GM19035 (cell line): ENCODE measurements around the gene CLEC3A.
"Not testable (repeated sequence)": the region's sequence is repeated elsewhere in the genome, so short reads cannot be mapped to it uniquely, and the experiment has no call there.

Source experiments
- ATAC-seq: cut with Tn5 transposase; IDR thresholded peaks from one replicate; pipeline ENCODE4 v1.9.1; 2021; ENCODE audit not compliant: unreplicated experiment

The CLEC3A gene

DNA sequence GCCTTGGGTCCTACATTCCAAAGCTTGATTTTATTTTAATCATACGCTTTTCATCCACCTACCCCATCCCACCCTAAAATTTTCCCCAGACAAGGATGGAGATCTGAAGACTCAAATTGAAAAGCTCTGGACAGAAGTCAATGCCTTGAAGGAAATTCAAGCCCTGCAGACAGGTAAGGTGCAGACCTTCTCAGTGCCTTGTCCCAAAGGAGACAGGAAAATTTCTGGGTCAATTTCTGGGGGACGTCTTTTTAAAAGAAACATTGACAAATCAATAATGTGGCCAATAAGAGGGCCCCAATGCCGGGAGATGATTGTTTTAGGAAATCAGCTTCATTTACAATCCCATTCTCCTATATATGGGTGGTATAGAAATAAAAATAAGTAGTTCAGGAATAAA is 5.7 kb downstream of the CLEC3A start:
- ATAC-seq, result no peak

GRCh38 chr16:78034530-78034929 is 12.2 kb downstream of the CLEC3A start:
- ATAC-seq, result no peak

DNA sequence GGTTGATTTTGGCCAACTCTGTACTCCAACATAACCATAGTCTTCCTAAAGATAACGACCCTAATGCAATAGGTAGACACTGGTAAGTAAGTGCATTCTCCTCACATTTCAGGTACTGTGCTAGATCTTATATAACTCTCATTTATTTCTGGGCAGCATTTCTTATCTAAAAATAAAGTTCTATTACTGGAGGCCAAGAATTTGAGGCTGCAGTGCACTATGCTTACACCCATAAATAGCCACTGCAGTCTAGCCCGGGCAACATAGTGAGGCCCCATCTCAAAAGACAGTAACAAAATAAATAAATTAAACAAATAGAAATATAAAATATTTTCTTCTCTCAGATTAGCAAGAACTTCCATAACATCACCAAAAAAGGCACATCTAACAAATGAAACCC is 12.7 kb downstream of the CLEC3A start:
- no peak for ATAC-seq

- ATAC-seq, result no peak
Measured at GRCh38 chr16:78040396-78040795, 18.0 kb downstream of the CLEC3A start.

- ATAC-seq, result no peak
Measured at GRCh38 chr16:78045865-78046581, 23.7 kb downstream of the CLEC3A start.

GRCh38 chr16:78048319-78048718 is 26.0 kb downstream of the CLEC3A start:
- no peak for ATAC-seq

GRCh38 chr16:78050734-78051400 is 28.5 kb downstream of the CLEC3A start:
- ATAC-seq, result no peak

GRCh38 chr16:78057803-78058564 is 35.6 kb downstream of the CLEC3A start:
- ATAC-seq, result no peak

DNA sequence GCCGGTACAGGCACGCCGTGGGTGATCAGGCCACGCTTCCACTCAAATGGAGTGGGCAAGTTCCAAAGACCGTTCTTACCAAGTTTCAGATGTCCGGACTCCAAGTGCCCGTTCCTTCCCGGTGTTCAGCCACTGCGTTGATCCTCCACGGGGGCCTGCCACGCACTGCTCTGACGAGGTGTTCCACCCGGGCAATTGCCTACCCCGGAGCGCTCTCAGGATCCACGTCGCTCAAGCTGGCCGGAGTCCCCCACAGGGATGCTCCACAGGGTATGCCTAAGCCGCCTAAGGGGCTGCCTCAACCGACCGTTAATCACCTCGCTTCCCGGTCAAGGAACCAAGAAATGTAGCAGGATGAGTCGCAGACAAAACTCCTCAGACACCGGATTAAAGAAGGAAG is 37.5 kb downstream of the CLEC3A start:
- ATAC-seq, result not testable (repeated sequence)

GRCh38 chr16:78060295-78060694 is 37.9 kb downstream of the CLEC3A start:
- no peak for ATAC-seq

DNA sequence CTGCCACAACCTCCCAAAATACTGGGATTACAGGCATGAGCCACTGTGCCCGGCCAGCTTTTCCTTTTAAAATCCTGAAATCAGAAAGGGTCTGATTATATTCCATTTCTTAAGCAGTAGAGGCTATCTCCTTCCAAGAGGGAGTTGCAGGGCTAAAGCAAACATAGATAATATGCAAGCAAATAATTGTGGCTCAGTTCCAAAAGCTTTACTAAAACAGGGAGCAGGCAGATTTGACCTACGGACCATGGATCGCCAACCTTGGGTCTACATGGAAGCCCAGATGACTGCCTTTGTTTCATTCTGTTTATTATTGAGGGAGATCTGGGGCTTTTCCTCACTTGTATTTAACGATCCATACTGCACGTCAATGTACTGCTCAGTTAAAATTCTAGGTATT is 38.5 kb downstream of the CLEC3A start:
- no peak for ATAC-seq

DNA sequence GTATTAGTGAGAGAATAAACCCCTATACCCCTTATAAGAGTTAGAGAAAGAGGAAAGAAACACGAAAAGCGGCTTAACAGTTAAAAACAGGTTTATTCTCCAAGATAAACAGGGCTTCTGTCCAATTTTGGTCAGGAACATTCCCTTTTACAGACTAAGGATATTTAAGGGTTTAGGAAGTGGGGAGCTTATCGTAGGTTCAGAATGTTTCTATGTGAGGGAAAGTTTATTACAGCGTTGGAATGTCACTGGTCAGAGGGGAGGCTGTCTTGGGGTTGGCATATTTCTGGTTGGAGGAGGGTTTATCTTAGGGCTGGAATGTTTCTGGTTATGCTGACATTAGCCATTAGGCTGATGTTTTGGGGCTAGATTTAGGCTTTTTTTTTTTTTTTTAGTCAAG is 43.0 kb downstream of the CLEC3A start:
- no peak for ATAC-seq

- ATAC-seq, result no peak
Measured at GRCh38 chr16:78069913-78070312, 47.6 kb downstream of the CLEC3A start.

- no peak for ATAC-seq
Measured at GRCh38 chr16:78072275-78072674, 49.9 kb downstream of the CLEC3A start.

DNA sequence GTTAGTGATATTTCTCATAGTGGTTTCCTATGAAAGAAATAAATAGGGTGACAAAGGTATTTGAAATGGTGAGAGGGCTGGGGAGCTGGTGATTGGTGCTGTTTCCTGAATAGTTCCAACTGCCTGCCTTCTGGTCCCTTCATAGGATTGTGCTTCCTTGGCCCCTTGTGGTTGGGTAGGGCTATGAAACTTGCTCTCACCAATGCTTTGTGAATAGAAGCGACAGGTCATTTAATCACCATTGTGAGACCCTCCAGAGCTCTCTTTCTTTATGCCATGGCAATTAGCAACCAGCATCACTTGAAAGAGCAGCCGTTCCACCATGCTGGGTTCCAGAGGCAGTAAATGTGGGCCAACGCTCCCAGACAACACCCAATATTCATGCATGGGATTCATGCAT is 53.5 kb downstream of the CLEC3A start:
- ATAC-seq, result no peak

GRCh38 chr16:78081341-78081740 is 59.0 kb downstream of the CLEC3A start:
- ATAC-seq, result no peak
